22Rv1 (cell line): ENCODE measurements around the gene LRRC30.

ENCODE experiments used
- ZFX ChIP-seq: fragments of 450-650 bp; IDR thresholded peaks from 2 replicates; pipeline ENCODE4 v1.6.1; 2017; ENCODE audit warnings: antibody characterized with exemption, borderline replicate concordance
- TF ChIP-seq, protein P1 (sequence below): fragments of 450-650 bp; IDR thresholded peaks from 2 replicates; pipeline ENCODE4 v1.5.1; 2017; ENCODE audit warnings: mild to moderate bottlenecking

DNA sequence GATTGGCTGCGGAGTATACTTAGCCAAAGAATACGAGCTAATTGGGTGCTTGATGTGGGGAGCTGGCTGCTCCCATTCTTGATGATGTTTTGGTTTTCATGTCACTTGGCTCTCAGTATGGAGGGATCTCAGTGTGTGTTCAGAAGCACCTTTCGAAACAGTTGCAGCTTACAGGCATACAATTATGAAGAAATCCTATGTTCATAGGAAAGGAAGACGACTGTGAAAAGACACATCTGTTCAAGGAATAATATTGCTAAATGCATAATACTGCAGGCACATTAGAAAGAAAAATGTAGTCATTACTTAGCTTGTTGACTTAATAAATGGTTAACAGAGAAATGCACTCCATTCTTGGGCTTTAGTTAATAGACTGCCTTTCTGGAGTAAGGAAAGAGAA, 4.1 kb downstream of the LRRC30 start:
- TF ChIP-seq, protein P1, sequence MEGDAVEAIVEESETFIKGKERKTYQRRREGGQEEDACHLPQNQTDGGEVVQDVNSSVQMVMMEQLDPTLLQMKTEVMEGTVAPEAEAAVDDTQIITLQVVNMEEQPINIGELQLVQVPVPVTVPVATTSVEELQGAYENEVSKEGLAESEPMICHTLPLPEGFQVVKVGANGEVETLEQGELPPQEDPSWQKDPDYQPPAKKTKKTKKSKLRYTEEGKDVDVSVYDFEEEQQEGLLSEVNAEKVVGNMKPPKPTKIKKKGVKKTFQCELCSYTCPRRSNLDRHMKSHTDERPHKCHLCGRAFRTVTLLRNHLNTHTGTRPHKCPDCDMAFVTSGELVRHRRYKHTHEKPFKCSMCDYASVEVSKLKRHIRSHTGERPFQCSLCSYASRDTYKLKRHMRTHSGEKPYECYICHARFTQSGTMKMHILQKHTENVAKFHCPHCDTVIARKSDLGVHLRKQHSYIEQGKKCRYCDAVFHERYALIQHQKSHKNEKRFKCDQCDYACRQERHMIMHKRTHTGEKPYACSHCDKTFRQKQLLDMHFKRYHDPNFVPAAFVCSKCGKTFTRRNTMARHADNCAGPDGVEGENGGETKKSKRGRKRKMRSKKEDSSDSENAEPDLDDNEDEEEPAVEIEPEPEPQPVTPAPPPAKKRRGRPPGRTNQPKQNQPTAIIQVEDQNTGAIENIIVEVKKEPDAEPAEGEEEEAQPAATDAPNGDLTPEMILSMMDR: no peak
- TF ChIP-seq ZFX: no peak
